K562 (cell line): Measurements from ENCODE around the gene ZFP64. TPM values are rescaled to one million over a fixed set of nuclear protein-coding genes. Genes with fewer than 3 reads are reported as not detected.

Source experiments
- ATAC-seq: fragments of 200-7000 bp; cut with Tn5 transposase; 3 replicates; pipeline ENCODE4 v1.9.1; 2020; ENCODE audit warnings: moderate library complexity
- BruUV-seq: library from RNA; stranded (reverse); fragments of 400-500 nt; replicated peaks from 2 replicates; lab custom pipeline; 2021; lab: Mats Ljungman, UMichigan
- CTCF ChIA-PET: fragments of 300-600 bp; formaldehyde crosslinking; extraction: SDS; loops from one replicate; lab custom pipeline; 2021; ENCODE audit warnings: low intra/inter-chr PET ratio; lab: Yijun Ruan, JAX
- POLR2A ChIA-PET: fragments of 300-600, 350-650 bp; sonication (Branson Sonifier 250); formaldehyde crosslinking; extraction: SDS; loops from one replicate; lab custom pipeline; 2021; ENCODE audit warnings: antibody characterized with exemption, inconsistent platforms; lab: Yijun Ruan, JAX
- DNase-seq, 4 experiments: peaks; one replicate each; pipeline versions ENCODE4 v3.0.0 to v3.0.0-alpha.2; 2011 to 2018; ENCODE audit warnings: low spot score in 3 of 4, mixed read lengths in 3 of 4; ENCODE audit errors: extremely low read depth in 1 of 4
- FAIRE-seq: peaks from 2 replicates; lab custom pipeline; 2011; peaks lifted over from hg19 to GRCh38; lab: Jason Lieb, UNC
- H2AFZ ChIP-seq: 2 replicates; pipeline ENCODE4 v1.6.0; 2011; ENCODE audit warnings: low read depth, low read length, control low read depth, inconsistent platforms
- H3K27ac ChIP-seq: fragments of 200-600 bp; 3 replicates; pipeline ENCODE4 v1.8.0; 2011; ENCODE audit warnings: low read depth, mild to moderate bottlenecking, control low read depth, inconsistent platforms, low read length, moderate library complexity, mixed read lengths; ENCODE audit errors: extremely low read depth
- H3K27me3 ChIP-seq, 2 experiments: fragments of 300-600 bp in 1 of 2; 2 replicates in 1 of 2; 3 replicates in 1 of 2; pipeline versions ENCODE4 v1.6.0 to v1.8.0; 2011; ENCODE audit warnings: inconsistent platforms in 2 of 2, low read length in 2 of 2, mild to moderate bottlenecking in 1 of 2, mixed read lengths in 1 of 2, moderate library complexity in 1 of 2; ENCODE audit not compliant: control insufficient read depth in 2 of 2, insufficient read depth in 2 of 2
- H3K36me3 ChIP-seq: fragments of 300-600 bp; 3 replicates; pipeline ENCODE4 v1.8.0; 2011; ENCODE audit warnings: mild to moderate bottlenecking, low read length, inconsistent platforms; ENCODE audit not compliant: control insufficient read depth, insufficient read depth
- H3K4me1 ChIP-seq, 2 experiments: fragments of 200-600 bp in 1 of 2; replicated peaks in 1 of 2; 2 replicates in 1 of 2; 3 replicates in 1 of 2; pipeline versions ENCODE4 v1.5.1 to v1.8.0; 2011; ENCODE audit warnings: inconsistent platforms in 2 of 2, low read length in 2 of 2, mild to moderate bottlenecking in 1 of 2, mixed read lengths in 1 of 2, moderate library complexity in 1 of 2; ENCODE audit not compliant: control insufficient read depth in 2 of 2, insufficient read depth in 2 of 2
- H3K4me2 ChIP-seq: 2 replicates; pipeline ENCODE4 v1.6.1; 2011; ENCODE audit warnings: low read length, control low read depth, inconsistent platforms, mixed read lengths; ENCODE audit not compliant: insufficient read depth
- H3K4me3 ChIP-seq: fragments of 200-600 bp; sonication (generic), shearing (Covaris generic); 2 replicates; pipeline ENCODE4 v1.5.1; 2016; ENCODE audit warnings: control low read depth, inconsistent platforms
- H3K79me2 ChIP-seq: fragments of 200-600 bp; 3 replicates; pipeline ENCODE4 v1.8.0; 2011; ENCODE audit warnings: low read length, inconsistent platforms; ENCODE audit not compliant: control insufficient read depth, insufficient read depth
- H3K9ac ChIP-seq, 2 experiments: 2 replicates each; pipeline versions ENCODE4 v1.6.0 to v1.6.1; 2011; ENCODE audit warnings: low read depth in 2 of 2, low read length in 2 of 2, control low read depth in 1 of 2, inconsistent platforms in 1 of 2, mild to moderate bottlenecking in 1 of 2, mixed read lengths in 1 of 2; ENCODE audit not compliant: insufficient read depth in 1 of 2
- H3K9me1 ChIP-seq: one replicate; pipeline ENCODE4 v1.6.0; 2011; ENCODE audit warnings: inconsistent platforms, mild to moderate bottlenecking, low read length, moderate library complexity; ENCODE audit not compliant: control insufficient read depth, insufficient read depth
- H3K9me3 ChIP-seq: replicated peaks from 2 replicates; pipeline ENCODE4 v1.5.1; 2011; ENCODE audit warnings: low read depth, low read length, inconsistent platforms; ENCODE audit not compliant: control insufficient read depth, insufficient read depth
- H4K20me1 ChIP-seq: replicated peaks from 2 replicates; pipeline ENCODE4 v1.6.1; 2011; ENCODE audit warnings: low read length, inconsistent platforms, mixed read lengths; ENCODE audit not compliant: control insufficient read depth, insufficient read depth
- ESRRA ChIP-seq: fragments of 450-650 bp; IDR thresholded peaks from 2 replicates; pipeline ENCODE4 v1.6.1; 2014; ENCODE audit warnings: low read depth, mild to moderate bottlenecking, moderate library complexity, borderline replicate concordance
- WGBS: fragments of 100-300 bp; shearing (Covaris generic); methylation state at CpG from one replicate; pipeline ENCODE4 v1.1.6; 2016; ENCODE audit warnings: low coverage, mixed read lengths; ENCODE audit not compliant: insufficient coverage; ENCODE audit errors: missing lambda C conversion rate; 5-methylcytosine and 5-hydroxymethylcytosine counted together
- in situ Hi-C: fragments of 300-500 bp; cut with MboI; formaldehyde crosslinking; loops from 4 replicates; pipeline ENCODE4 v1.15.0; 2018; ENCODE audit warnings: inconsistent platforms, mixed read lengths
- intact Hi-C: fragments of 100-400 bp; cut with micrococcal nuclease; formaldehyde crosslinking; loops from 2 replicates; pipeline ENCODE4 v1.14.2; 2022
- polyA plus RNA-seq, 8 experiments: library from polyadenylated mRNA; depleted of rRNA in 4 of 8; stranded (reverse) in 5 of 8; unstranded in 3 of 8; fragments of >200 nt; fragmentation: Nextera tagmentation in 2 of 8; fragmentation: Illumina TruSeq in 1 of 8; extraction: Ambion mirVana in 2 of 8; extraction: Trizol in 1 of 8; gene quantifications; 2 replicates each; pipeline versions ENCODE4 v1.2.1 to v1.2.3, GENCODE V29; 2011 to 2014; ENCODE audit warnings: inconsistent platforms in 1 of 8, missing spikeins in 1 of 8
- total RNA-seq, 7 experiments: library from RNA; depleted of rRNA in 6 of 7; stranded (reverse); fragments of >200 nt in 6 of 7; fragmentation: Illumina TruSeq in 2 of 7; extraction: Trizol in 2 of 7; gene quantifications; 2 replicates each; pipeline versions ENCODE4 v1.2.1 to v1.2.3, GENCODE V29; 2011 to 2021; ENCODE audit warnings: low replicate concordance in 1 of 7
- TF ChIP-seq, protein P1 (sequence below): sonication (generic); formaldehyde crosslinking; IDR thresholded peaks from 2 replicates; pipeline ENCODE4 v1.8.1; 2022; ENCODE audit warnings: missing genetic modification reagents
- TF ChIP-seq, protein P2 (sequence below): IDR thresholded peaks from 2 replicates; pipeline ENCODE4 v1.6.1; 2016; ENCODE audit warnings: missing genetic modification characterization, missing compliant biosample characterization
- TF ChIP-seq, protein P3 (sequence below), 2 experiments: fragments of 450-650 bp in 1 of 2; sonication (generic) in 1 of 2; formaldehyde crosslinking in 1 of 2; IDR thresholded peaks; 2 replicates each; pipeline versions ENCODE4 v1.7.1 to v1.9.0; 2016 to 2022; ENCODE audit warnings: inconsistent platforms in 1 of 2, mild to moderate bottlenecking in 1 of 2, missing genetic modification reagents in 1 of 2

The ZFP64 gene
- total and polyA plus RNA-seq, 9 of the 15 experiments (the other 6 are each of a cell fraction or from before 2014, with no cell fraction given), result 1.4 to 13.4 (median 7.0) TPM

DNA sequence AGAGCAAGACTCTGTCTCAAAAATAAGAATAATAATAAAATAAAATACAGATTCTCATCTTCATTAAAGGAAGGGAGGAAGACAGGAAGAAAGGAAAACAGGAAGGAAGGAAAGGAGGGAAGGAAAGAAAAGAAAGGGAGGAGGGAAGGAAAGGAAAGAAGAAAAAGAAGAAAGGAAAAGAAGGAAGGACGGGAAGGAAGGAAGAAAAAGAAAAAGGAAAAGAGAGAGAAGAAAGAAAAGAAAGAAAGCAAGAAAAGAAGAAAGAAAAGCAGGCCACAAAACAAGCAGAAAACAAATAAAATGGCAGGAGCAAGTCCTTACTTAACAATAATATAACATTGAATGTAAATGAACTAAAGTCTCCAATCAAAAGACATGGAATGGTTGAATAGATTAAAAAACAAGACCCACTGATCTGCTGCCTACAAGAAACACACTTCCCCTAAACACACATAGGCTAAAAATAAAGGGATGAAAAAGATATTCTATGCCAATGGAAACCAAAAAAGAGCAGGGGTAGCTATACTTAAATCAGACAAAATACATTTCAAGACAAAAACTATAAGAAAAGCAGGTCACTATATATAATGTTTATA, 60.4 kb downstream of the ZFP64 start (continued):
- TF ChIP-seq, protein P1, sequence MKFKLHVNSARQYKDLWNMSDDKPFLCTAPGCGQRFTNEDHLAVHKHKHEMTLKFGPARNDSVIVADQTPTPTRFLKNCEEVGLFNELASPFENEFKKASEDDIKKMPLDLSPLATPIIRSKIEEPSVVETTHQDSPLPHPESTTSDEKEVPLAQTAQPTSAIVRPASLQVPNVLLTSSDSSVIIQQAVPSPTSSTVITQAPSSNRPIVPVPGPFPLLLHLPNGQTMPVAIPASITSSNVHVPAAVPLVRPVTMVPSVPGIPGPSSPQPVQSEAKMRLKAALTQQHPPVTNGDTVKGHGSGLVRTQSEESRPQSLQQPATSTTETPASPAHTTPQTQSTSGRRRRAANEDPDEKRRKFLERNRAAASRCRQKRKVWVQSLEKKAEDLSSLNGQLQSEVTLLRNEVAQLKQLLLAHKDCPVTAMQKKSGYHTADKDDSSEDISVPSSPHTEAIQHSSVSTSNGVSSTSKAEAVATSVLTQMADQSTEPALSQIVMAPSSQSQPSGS (CRISPR knock-in tag), result no peak
- TF ChIP-seq, protein P2, sequence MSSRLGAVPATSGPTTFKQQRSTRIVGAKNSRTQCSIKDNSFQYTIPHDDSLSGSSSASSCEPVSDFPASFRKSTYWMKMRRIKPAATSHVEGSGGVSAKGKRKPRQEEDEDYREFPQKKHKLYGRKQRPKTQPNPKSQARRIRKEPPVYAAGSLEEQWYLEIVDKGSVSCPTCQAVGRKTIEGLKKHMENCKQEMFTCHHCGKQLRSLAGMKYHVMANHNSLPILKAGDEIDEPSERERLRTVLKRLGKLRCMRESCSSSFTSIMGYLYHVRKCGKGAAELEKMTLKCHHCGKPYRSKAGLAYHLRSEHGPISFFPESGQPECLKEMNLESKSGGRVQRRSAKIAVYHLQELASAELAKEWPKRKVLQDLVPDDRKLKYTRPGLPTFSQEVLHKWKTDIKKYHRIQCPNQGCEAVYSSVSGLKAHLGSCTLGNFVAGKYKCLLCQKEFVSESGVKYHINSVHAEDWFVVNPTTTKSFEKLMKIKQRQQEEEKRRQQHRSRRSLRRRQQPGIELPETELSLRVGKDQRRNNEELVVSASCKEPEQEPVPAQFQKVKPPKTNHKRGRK (tag), result peak; percentile 87

DNA sequence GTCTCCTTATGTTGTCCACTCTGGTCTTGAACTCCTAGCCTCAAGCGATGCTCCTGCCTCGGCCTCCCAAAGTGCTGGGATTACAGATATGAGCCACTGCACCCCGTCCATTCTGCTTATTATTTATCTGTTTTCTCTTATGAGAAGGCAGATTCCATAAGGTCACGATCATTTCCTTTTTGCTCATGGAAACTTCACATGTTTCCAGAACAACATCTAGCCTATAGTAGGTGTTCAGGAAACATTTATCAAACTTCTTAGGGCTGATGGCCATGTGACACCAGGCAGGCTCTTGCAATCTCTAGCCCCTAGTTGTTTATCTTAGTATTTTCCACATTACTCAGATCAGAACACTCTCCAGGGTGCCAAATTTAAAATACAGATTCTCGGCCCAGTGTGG, 61.2 kb downstream of the ZFP64 start:
- POLR2A ChIA-PET, result no interaction called here
- Histone ChIP-seq H3K4me1 (no peaks in the 10 kb centered on the region), H3K9me3 (no peaks in the 10 kb centered on the region), H2AFZ (no peak overlapping the region), H3K4me2 (no peak overlapping the region), H3K9me1 (no peaks in the 10 kb centered on the region), H3K4me3 (no peak overlapping the region), H3K79me2 (no peaks in the 10 kb centered on the region), H3K36me3 (no peaks in the 10 kb centered on the region), H3K9ac (no peak overlapping the region), H4K20me1 (no peaks in the 10 kb centered on the region), H3K27ac (no peak overlapping the region), H3K27me3 (peaks cover 0 to 6% of the 10 kb centered on the region in 2 experiments; a peak in 2 of 5 replicates)
- ATAC-seq (no peak), DNase-seq (no peak), FAIRE-seq (no peak)
- CTCF ChIA-PET, result no interaction called here
- in situ Hi-C loops (no loop called here), intact Hi-C loops (no loop called here)
- TF ChIP-seq ESRRA, result no peak
- TF ChIP-seq, protein P3, sequence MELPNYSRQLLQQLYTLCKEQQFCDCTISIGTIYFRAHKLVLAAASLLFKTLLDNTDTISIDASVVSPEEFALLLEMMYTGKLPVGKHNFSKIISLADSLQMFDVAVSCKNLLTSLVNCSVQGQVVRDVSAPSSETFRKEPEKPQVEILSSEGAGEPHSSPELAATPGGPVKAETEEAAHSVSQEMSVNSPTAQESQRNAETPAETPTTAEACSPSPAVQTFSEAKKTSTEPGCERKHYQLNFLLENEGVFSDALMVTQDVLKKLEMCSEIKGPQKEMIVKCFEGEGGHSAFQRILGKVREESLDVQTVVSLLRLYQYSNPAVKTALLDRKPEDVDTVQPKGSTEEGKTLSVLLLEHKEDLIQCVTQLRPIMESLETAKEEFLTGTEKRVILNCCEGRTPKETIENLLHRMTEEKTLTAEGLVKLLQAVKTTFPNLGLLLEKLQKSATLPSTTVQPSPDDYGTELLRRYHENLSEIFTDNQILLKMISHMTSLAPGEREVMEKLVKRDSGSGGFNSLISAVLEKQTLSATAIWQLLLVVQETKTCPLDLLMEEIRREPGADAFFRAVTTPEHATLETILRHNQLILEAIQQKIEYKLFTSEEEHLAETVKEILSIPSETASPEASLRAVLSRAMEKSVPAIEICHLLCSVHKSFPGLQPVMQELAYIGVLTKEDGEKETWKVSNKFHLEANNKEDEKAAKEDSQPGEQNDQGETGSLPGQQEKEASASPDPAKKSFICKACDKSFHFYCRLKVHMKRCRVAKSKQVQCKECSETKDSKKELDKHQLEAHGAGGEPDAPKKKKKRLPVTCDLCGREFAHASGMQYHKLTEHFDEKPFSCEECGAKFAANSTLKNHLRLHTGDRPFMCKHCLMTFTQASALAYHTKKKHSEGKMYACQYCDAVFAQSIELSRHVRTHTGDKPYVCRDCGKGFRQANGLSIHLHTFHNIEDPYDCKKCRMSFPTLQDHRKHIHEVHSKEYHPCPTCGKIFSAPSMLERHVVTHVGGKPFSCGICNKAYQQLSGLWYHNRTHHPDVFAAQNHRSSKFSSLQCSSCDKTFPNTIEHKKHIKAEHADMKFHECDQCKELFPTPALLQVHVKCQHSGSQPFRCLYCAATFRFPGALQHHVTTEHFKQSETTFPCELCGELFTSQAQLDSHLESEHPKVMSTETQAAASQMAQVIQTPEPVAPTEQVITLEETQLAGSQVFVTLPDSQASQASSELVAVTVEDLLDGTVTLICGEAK (IDR thresholded peaks at IDR 0.05), result no peak
- TF ChIP-seq, protein P3 (CRISPR knock-in tag; IDR thresholded peaks at IDR 0.05), result no peak
- WGBS, result 13% methylated on average over 5 of the region's 5 CpGs
- BruUV-seq, result no TSS peak
